Nephron progenitor cell (in vitro differentiated cells): ENCODE data around the gene CCT5.
"Not testable (repeated sequence)": the region's sequence is repeated elsewhere in the genome, so short reads cannot be mapped to it uniquely, and the experiment has no call there.

Experiments used
- DNase-seq: peaks from one replicate; pipeline ENCODE4 v3.0.0; 2021
- H3K27ac Mint-ChIP-seq: 2 replicates; pipeline ENCODE4 v1.8.0; 2021; ENCODE audit warnings: mild to moderate bottlenecking, moderate library complexity, mixed read lengths
- H3K27me3 Mint-ChIP-seq: 2 replicates; pipeline ENCODE4 v1.8.0; 2021; ENCODE audit warnings: mild to moderate bottlenecking, low read depth, mixed read lengths; ENCODE audit not compliant: poor library complexity
- H3K36me3 Mint-ChIP-seq: 2 replicates; pipeline ENCODE4 v1.8.0; 2021; ENCODE audit warnings: low read depth, mixed read lengths
- H3K4me1 Mint-ChIP-seq: 2 replicates; pipeline ENCODE4 v1.8.0; 2021; ENCODE audit warnings: mixed read lengths
- H3K4me3 Mint-ChIP-seq: 2 replicates; pipeline ENCODE4 v1.8.0; 2021; ENCODE audit warnings: mild to moderate bottlenecking, moderate library complexity, mixed read lengths
- H3K9me3 Mint-ChIP-seq: 2 replicates; pipeline ENCODE4 v1.8.0; 2021; ENCODE audit warnings: mild to moderate bottlenecking, moderate library complexity, mixed read lengths
- CTCF ChIP-seq: fragments of 200-600 bp; sonication (generic); IDR thresholded peaks from 2 replicates; pipeline ENCODE4 v1.5.0; 2021; ENCODE audit warnings: antibody characterized with exemption

The CCT5 gene

GRCh38 chr5:10233505-10233904, 16.6 kb upstream of the CCT5 start:
- TF ChIP-seq CTCF: peak; percentile 37
- peaks cover 23% of the 10 kb centered on the region for H3K36me3 Mint-ChIP-seq
- DNase-seq: peak; percentile 54
- peaks cover 3% of the 10 kb centered on the region for H3K27me3 Mint-ChIP-seq
- H3K27ac Mint-ChIP-seq: peak overlapping the region; percentile 22
- H3K9me3 Mint-ChIP-seq: no peaks in the 10 kb centered on the region
- peaks cover 6% of the 10 kb centered on the region for H3K4me1 Mint-ChIP-seq
- H3K4me3 Mint-ChIP-seq: no peak overlapping the region

GRCh38 chr5:10235350-10235749, 14.7 kb upstream of the CCT5 start:
- peak; percentile 28 for DNase-seq
- Mint-ChIP-seq H3K4me3 (no peak overlapping the region), H3K27me3 (peaks cover 3% of the 10 kb centered on the region), H3K9me3 (no peaks in the 10 kb centered on the region), H3K27ac (peak overlapping the region; percentile 55), H3K36me3 (peaks cover 28% of the 10 kb centered on the region), H3K4me1 (peaks cover 6% of the 10 kb centered on the region)
- no peak for TF ChIP-seq CTCF

GRCh38 chr5:10243660-10244240, 6.3 kb upstream of the CCT5 start:
- H3K4me1 Mint-ChIP-seq: peaks cover 8% of the 10 kb centered on the region
- no peak overlapping the region for H3K27ac Mint-ChIP-seq
- TF ChIP-seq CTCF: no peak
- peaks cover 4% of the 10 kb centered on the region for H3K27me3 Mint-ChIP-seq
- peaks cover 3% of the 10 kb centered on the region for H3K9me3 Mint-ChIP-seq
- no peak overlapping the region for H3K4me3 Mint-ChIP-seq
- no peak for DNase-seq
- H3K36me3 Mint-ChIP-seq: peaks cover 26% of the 10 kb centered on the region

GRCh38 chr5:10244342-10244944, 5.6 kb upstream of the CCT5 start:
- H3K27ac Mint-ChIP-seq: no peak overlapping the region
- peaks cover 23% of the 10 kb centered on the region for H3K36me3 Mint-ChIP-seq
- no peak overlapping the region for H3K4me3 Mint-ChIP-seq
- TF ChIP-seq CTCF: no peak
- peaks cover 11% of the 10 kb centered on the region for H3K4me1 Mint-ChIP-seq
- no peak for DNase-seq
- peaks cover 3% of the 10 kb centered on the region for H3K9me3 Mint-ChIP-seq
- H3K27me3 Mint-ChIP-seq: peaks cover 4% of the 10 kb centered on the region

- Mint-ChIP-seq H3K27me3 (peaks cover 8% of the 10 kb centered on the region), H3K4me1 (peaks cover 23% of the 10 kb centered on the region), H3K9me3 (peaks cover 3% of the 10 kb centered on the region), H3K4me3 (no peak overlapping the region), H3K27ac (no peak overlapping the region), H3K36me3 (peaks cover 20% of the 10 kb centered on the region)
- DNase-seq: no peak
- no peak for TF ChIP-seq CTCF
These were observed 3.3 kb upstream of the CCT5 start for GRCh38 chr5:10246761-10247160.

- H3K36me3 Mint-ChIP-seq: peaks cover 21% of the 10 kb centered on the region
- H3K4me3 Mint-ChIP-seq, H3K9me3 Mint-ChIP-seq, H3K27me3 Mint-ChIP-seq, H3K27ac Mint-ChIP-seq, DNase-seq: not testable (repeated sequence)
- peaks cover 27% of the 10 kb centered on the region for H3K4me1 Mint-ChIP-seq
These were observed 2.9 kb upstream of the CCT5 start for GRCh38 chr5:10247217-10247616.
